H9 (cell line): ENCODE measurements around the gene ADAM17. TPM values are rescaled to one million over a fixed set of nuclear protein-coding genes. Genes with fewer than 3 reads are reported as not detected.

Experiments used
- DNase-seq: peaks from one replicate; pipeline ENCODE4 v3.0.0-alpha.2; 2017
- H2AFZ ChIP-seq: one replicate; pipeline ENCODE4 v1.6.1; 2013; ENCODE audit warnings: mild to moderate bottlenecking, low read length, control low read depth, moderate library complexity
- H2AK5ac ChIP-seq: 2 replicates; pipeline ENCODE4 v1.6.1; 2013; ENCODE audit warnings: low read length, control low read depth, mixed read lengths; ENCODE audit not compliant: insufficient read length
- H2BK120ac ChIP-seq: one replicate; pipeline ENCODE4 v1.6.1; 2013; ENCODE audit warnings: low read depth, mild to moderate bottlenecking, low read length, control low read depth, inconsistent platforms; ENCODE audit not compliant: poor library complexity, severe bottlenecking
- H2BK12ac ChIP-seq: 2 replicates; pipeline ENCODE4 v1.6.1; 2013; ENCODE audit warnings: low read length, control low read depth, mixed read lengths, low read depth; ENCODE audit not compliant: insufficient read length
- H2BK15ac ChIP-seq: 2 replicates; pipeline ENCODE4 v1.6.1; 2013; ENCODE audit warnings: low read depth, low read length, control low read depth
- H2BK20ac ChIP-seq: one replicate; pipeline ENCODE4 v1.6.1; 2013; ENCODE audit warnings: low read depth, mild to moderate bottlenecking, low read length, control low read depth, inconsistent platforms; ENCODE audit not compliant: poor library complexity, severe bottlenecking
- H2BK5ac ChIP-seq: 2 replicates; pipeline ENCODE4 v1.6.1; 2013; ENCODE audit warnings: low read length, control low read depth, mixed read lengths; ENCODE audit not compliant: insufficient read length
- H3K14ac ChIP-seq: 2 replicates; pipeline ENCODE4 v1.6.1; 2013; ENCODE audit warnings: low read length, control low read depth; ENCODE audit not compliant: insufficient read depth
- H3K18ac ChIP-seq: 2 replicates; pipeline ENCODE4 v1.6.1; 2013; ENCODE audit warnings: low read depth, mild to moderate bottlenecking, mixed read lengths, low read length, control low read depth; ENCODE audit not compliant: insufficient read length
- H3K23ac ChIP-seq: 2 replicates; pipeline ENCODE4 v1.6.1; 2013; ENCODE audit warnings: low read length, control low read depth, mixed read lengths, low read depth; ENCODE audit not compliant: insufficient read length
- H3K23me2 ChIP-seq: 2 replicates; pipeline ENCODE4 v1.6.1; 2013; ENCODE audit warnings: low read depth, mild to moderate bottlenecking, mixed read lengths, low read length, control low read depth; ENCODE audit not compliant: insufficient read length, poor library complexity, severe bottlenecking
- H3K27ac ChIP-seq: 2 replicates; pipeline ENCODE4 v1.5.1; 2013; ENCODE audit warnings: low read length, control low read depth, mixed read lengths, low read depth; ENCODE audit not compliant: insufficient read length
- H3K27me3 ChIP-seq: 2 replicates; pipeline ENCODE4 v1.6.1; 2013; ENCODE audit warnings: low read length, control low read depth, inconsistent platforms; ENCODE audit not compliant: insufficient read depth
- H3K4ac ChIP-seq: 2 replicates; pipeline ENCODE4 v1.6.1; 2013; ENCODE audit warnings: low read depth, mild to moderate bottlenecking, control low read depth, inconsistent platforms, low read length, moderate library complexity
- H3K4me1 ChIP-seq: 2 replicates; pipeline ENCODE4 v1.6.1; 2013; ENCODE audit warnings: low read length, control low read depth, inconsistent platforms; ENCODE audit not compliant: insufficient read depth
- H3K4me2 ChIP-seq: 2 replicates; pipeline ENCODE4 v1.6.1; 2013; ENCODE audit warnings: low read length, control low read depth, mixed read lengths; ENCODE audit not compliant: insufficient read length, insufficient read depth
- H3K56ac ChIP-seq: 2 replicates; pipeline ENCODE4 v1.6.1; 2013; ENCODE audit warnings: low read depth, mild to moderate bottlenecking, mixed read lengths, low read length, control low read depth; ENCODE audit not compliant: insufficient read length
- H3K79me1 ChIP-seq: 2 replicates; pipeline ENCODE4 v1.6.1; 2013; ENCODE audit warnings: low read depth, mild to moderate bottlenecking, moderate library complexity, low read length, control low read depth, inconsistent platforms; ENCODE audit not compliant: insufficient read depth, poor library complexity, severe bottlenecking
- H3K79me2 ChIP-seq: 2 replicates; pipeline ENCODE4 v1.6.1; 2013; ENCODE audit warnings: low read length, control low read depth, inconsistent platforms; ENCODE audit not compliant: insufficient read depth
- H3K9ac ChIP-seq: 2 replicates; pipeline ENCODE4 v1.6.1; 2013; ENCODE audit warnings: low read length, control low read depth, mixed read lengths; ENCODE audit not compliant: insufficient read length; ENCODE audit errors: extremely low read depth
- H3K9me3 ChIP-seq: one replicate; pipeline ENCODE4 v1.6.1; 2013; ENCODE audit warnings: low read depth, low read length, inconsistent platforms; ENCODE audit not compliant: control insufficient read depth
- H3T11ph ChIP-seq: one replicate; pipeline ENCODE4 v1.6.1; 2013; ENCODE audit warnings: mild to moderate bottlenecking, low read length, control low read depth, inconsistent platforms
- H4K20me1 ChIP-seq: one replicate; pipeline ENCODE4 v1.6.1; 2013; ENCODE audit not compliant: control insufficient read depth, insufficient read length, insufficient read depth
- H4K5ac ChIP-seq: 2 replicates; pipeline ENCODE4 v1.6.1; 2013; ENCODE audit warnings: low read depth, mild to moderate bottlenecking, mixed read lengths, low read length, control low read depth; ENCODE audit not compliant: insufficient read length
- H4K8ac ChIP-seq: replicated peaks from 2 replicates; pipeline ENCODE4 v1.6.1; 2013; ENCODE audit warnings: low read length, control low read depth, mixed read lengths, low read depth; ENCODE audit not compliant: insufficient read length
- H4K91ac ChIP-seq: 2 replicates; pipeline ENCODE4 v1.6.1; 2013; ENCODE audit warnings: low read depth, mild to moderate bottlenecking, moderate library complexity, mixed read lengths, low read length, control low read depth; ENCODE audit not compliant: insufficient read length
- H3K27ac Mint-ChIP-seq, 3 experiments: 2 replicates in 2 of 3; 3 replicates in 1 of 3; pipeline ENCODE4 v1.8.0; 2020 to 2021; ENCODE audit warnings: mixed read lengths in 3 of 3, mild to moderate bottlenecking in 1 of 3, moderate library complexity in 1 of 3
- H3K27me3 Mint-ChIP-seq: 2 replicates; pipeline ENCODE4 v1.8.0; 2021; ENCODE audit warnings: low read depth, mild to moderate bottlenecking, moderate library complexity, mixed read lengths
- H3K36me3 Mint-ChIP-seq, 3 experiments: 2 replicates in 2 of 3; 3 replicates in 1 of 3; pipeline ENCODE4 v1.8.0; 2020 to 2021; ENCODE audit warnings: low read depth in 3 of 3, mixed read lengths in 3 of 3; ENCODE audit not compliant: insufficient read depth in 1 of 3
- H3K4me1 Mint-ChIP-seq, 2 experiments: 2 replicates each; pipeline ENCODE4 v1.8.0; 2020; ENCODE audit warnings: mixed read lengths in 2 of 2
- H3K4me3 Mint-ChIP-seq, 2 experiments: 2 replicates in 1 of 2; 3 replicates in 1 of 2; pipeline ENCODE4 v1.8.0; 2020 to 2021; ENCODE audit warnings: mild to moderate bottlenecking in 2 of 2, mixed read lengths in 2 of 2, moderate library complexity in 1 of 2
- H3K9me3 Mint-ChIP-seq, 2 experiments: 2 replicates in 1 of 2; 3 replicates in 1 of 2; pipeline ENCODE4 v1.8.0; 2020; ENCODE audit warnings: mild to moderate bottlenecking in 2 of 2, mixed read lengths in 2 of 2, moderate library complexity in 1 of 2
- CTCF ChIP-seq: fragments of 200-600 bp; sonication (generic); conservative IDR thresholded peaks from 3 replicates; pipeline ENCODE4 v1.8.0; 2021; ENCODE audit warnings: antibody characterized with exemption, mild to moderate bottlenecking
- WGBS: extraction: QIAGEN DNeasy Blood & Tissue Kit; methylation state at CpG from one replicate; pipeline ENCODE4 v1.1.7; 2013; ENCODE audit warnings: missing lambda C conversion rate, low lambda C conversion rate, mixed read lengths; ENCODE audit not compliant: insufficient read length; ENCODE audit errors: extremely low coverage; 5-methylcytosine and 5-hydroxymethylcytosine counted together
- total RNA-seq: library from RNA; stranded (reverse); gene quantifications from 2 replicates; pipeline ENCODE4 v1.2.1, GENCODE V29; 2021

ADAM17 gene
- total RNA-seq, 1 experiment from 2014 or later: 26.3 TPM

GRCh38 chr2:9543557-9543956 lies 12.1 kb downstream of the ADAM17 start:
- Mint-ChIP-seq H3K27ac (no peak overlapping the region), H3K36me3 (peaks cover 0 to 5% (median 0%) of the 10 kb centered on the region in 3 experiments; a peak in 2 of 7 replicates), H3K4me3 (no peak overlapping the region), H3K9me3 (no peaks in the 10 kb centered on the region), H3K27me3 (no peaks in the 10 kb centered on the region), H3K4me1 (peaks cover 13 to 14% of the 10 kb centered on the region in 2 experiments)
- H3K9ac ChIP-seq: no peak overlapping the region
- no peak overlapping the region for H3K23ac ChIP-seq
- no CpG with 5 or more reads among the region's 1 CpG for WGBS
- H2BK12ac ChIP-seq: no peak overlapping the region
- H3K4me1 ChIP-seq: peaks cover 8% of the 10 kb centered on the region; the same call in 1 of the 2 replicates
- H3K79me1 ChIP-seq: peaks cover 2% of the 10 kb centered on the region
- H3T11ph ChIP-seq: no peak overlapping the region
- no peak overlapping the region for H2BK20ac ChIP-seq
- H4K20me1 ChIP-seq: no peaks in the 10 kb centered on the region
- H3K27me3 ChIP-seq: no peaks in the 10 kb centered on the region
- no peak overlapping the region for H4K5ac ChIP-seq
- H3K14ac ChIP-seq: no peak overlapping the region
- no peak overlapping the region for H2AK5ac ChIP-seq
- no peak overlapping the region for H3K56ac ChIP-seq
- no peak overlapping the region for H3K18ac ChIP-seq
- H4K8ac ChIP-seq: no peak overlapping the region
- H3K4ac ChIP-seq: no peak overlapping the region
- H3K27ac ChIP-seq: no peak overlapping the region
- H2BK15ac ChIP-seq: no peak overlapping the region
- TF ChIP-seq CTCF: no peak
- H2BK120ac ChIP-seq: no peak overlapping the region
- no peak overlapping the region for H4K91ac ChIP-seq
- no peaks in the 10 kb centered on the region; the same call in 1 of the 2 replicates for H3K79me2 ChIP-seq
- no peak for DNase-seq
- no peak overlapping the region for H2BK5ac ChIP-seq
- no peaks in the 10 kb centered on the region for H3K9me3 ChIP-seq
- H3K4me2 ChIP-seq: no peak overlapping the region
- H2AFZ ChIP-seq: no peak overlapping the region
- H3K23me2 ChIP-seq: no peaks in the 10 kb centered on the region
